ENCODE measurements around the gene MTMR3.

GRCh38 chr22:29882716-29883044 lies 294 bp upstream of the MTMR3 start:
- no peak for TF ChIP-seq CTCF (conservative IDR thresholded peaks at IDR 0.05; ENCODE audit: low read length)
- no peak for TF ChIP-seq EZH2phosphoT487 (IDR thresholded peaks at IDR 0.05; ENCODE audit: borderline replicate concordance, low read depth, low read length)

Data from OCI-LY7 (cell line).